HG02885 (cell line): ENCODE results near the gene TSPAN10.

Experiments
- ATAC-seq: cut with Tn5 transposase; IDR thresholded peaks from one replicate; pipeline ENCODE4 v1.9.1; 2021; ENCODE audit warnings: mild to moderate bottlenecking; ENCODE audit not compliant: unreplicated experiment, poor library complexity

The TSPAN10 gene

GRCh38 chr17:81630274-81630673, 6.7 kb upstream of the TSPAN10 start:
- ATAC-seq = no peak

GRCh38 chr17:81631482-81631881, 5.5 kb upstream of the TSPAN10 start:
- ATAC-seq = no peak

GRCh38 chr17:81635431-81635830, 1.6 kb upstream of the TSPAN10 start:
- ATAC-seq = no peak

GRCh38 chr17:81635973-81636504, 957 bp upstream of the TSPAN10 start:
- ATAC-seq = peak; percentile 13

GRCh38 chr17:81638683-81639082, 1.7 kb downstream of the TSPAN10 start:
- no peak for ATAC-seq

- ATAC-seq = no peak
Observed at GRCh38 chr17:81640011-81640410, 3.0 kb downstream of the TSPAN10 start.

- ATAC-seq = no peak
Observed at GRCh38 chr17:81641825-81642489, 5.0 kb downstream of the TSPAN10 start.

GRCh38 chr17:81644496-81644895, 7.5 kb downstream of the TSPAN10 start:
- no peak for ATAC-seq

GRCh38 chr17:81644976-81645952, 8.3 kb downstream of the TSPAN10 start:
- no peak for ATAC-seq

- ATAC-seq = no peak
Observed at GRCh38 chr17:81646869-81647600, 10.0 kb downstream of the TSPAN10 start.

- no peak for ATAC-seq
Observed at GRCh38 chr17:81647640-81648012, 10.6 kb downstream of the TSPAN10 start.

- ATAC-seq = no peak
Observed at GRCh38 chr17:81648013-81648706, 11.2 kb downstream of the TSPAN10 start.

- ATAC-seq = no peak
Observed at GRCh38 chr17:81648707-81649085, 11.7 kb downstream of the TSPAN10 start.

- no peak for ATAC-seq
Observed at GRCh38 chr17:81650951-81651350, 14.0 kb downstream of the TSPAN10 start.

- no peak for ATAC-seq
Observed at GRCh38 chr17:81651692-81652091, 14.7 kb downstream of the TSPAN10 start.

GRCh38 chr17:81652906-81653771, 16.1 kb downstream of the TSPAN10 start:
- no peak for ATAC-seq

- ATAC-seq = no peak
Observed at GRCh38 chr17:81655378-81656117, 18.6 kb downstream of the TSPAN10 start.

GRCh38 chr17:81656118-81656743, 19.2 kb downstream of the TSPAN10 start, which contains the start of gene PDE6G:
Gene PDE6G (minus strand): TSS chr17:81656542. CDS start chr17:81653305, 3,237 bp downstream.
- no peak for ATAC-seq
